H1 (cell line): ENCODE measurements around the gene GSK3B. TPM values are rescaled to one million over a fixed set of nuclear protein-coding genes. Genes with fewer than 3 reads are reported as not detected.

Source experiments
- CTCF ChIA-PET: fragments of 300-600 bp; sonication (Branson Sonifier 250); formaldehyde crosslinking; loops from one replicate; lab custom pipeline; 2021; ENCODE audit not compliant: partially characterized antibody; lab: Charles Lee
- POLR2A ChIA-PET: fragments of 300-600 bp; sonication (Branson Sonifier 250); formaldehyde crosslinking; loops from one replicate; lab custom pipeline; 2021; ENCODE audit warnings: inconsistent platforms; ENCODE audit not compliant: partially characterized antibody; lab: Charles Lee
- DNase-seq, 2 experiments: peaks; one replicate each; pipeline versions ENCODE4 v3.0.0 to v3.0.0-alpha.2; 2010 to 2022; ENCODE audit warnings: low spot score in 2 of 2, low read depth in 1 of 2, mixed read lengths in 1 of 2
- FAIRE-seq: peaks from 2 replicates; lab custom pipeline; 2011; peaks lifted over from hg19 to GRCh38; lab: Jason Lieb, UNC
- H2AFZ ChIP-seq: 2 replicates; pipeline ENCODE4 v1.8.1; 2012; ENCODE audit warnings: low read length, inconsistent platforms
- H2AK5ac ChIP-seq: 2 replicates; pipeline ENCODE4 v1.6.1; 2013; ENCODE audit warnings: low read depth, low read length
- H2BK120ac ChIP-seq: replicated peaks from 2 replicates; pipeline ENCODE3; 2013; ENCODE audit warnings: low read depth, low read length, inconsistent platforms
- H2BK12ac ChIP-seq: 2 replicates; pipeline ENCODE4 v1.6.1; 2013; ENCODE audit warnings: low read depth, low read length
- H2BK15ac ChIP-seq: 2 replicates; pipeline ENCODE4 v1.6.1; 2013; ENCODE audit warnings: low read length
- H2BK20ac ChIP-seq: 2 replicates; pipeline ENCODE4 v1.6.1; 2013; ENCODE audit warnings: low read length
- H2BK5ac ChIP-seq: 2 replicates; pipeline ENCODE4 v1.6.1; 2013; ENCODE audit warnings: low read depth, low read length
- H3K14ac ChIP-seq: 2 replicates; pipeline ENCODE4 v1.6.1; 2013; ENCODE audit warnings: inconsistent platforms; ENCODE audit not compliant: insufficient read length
- H3K18ac ChIP-seq: 2 replicates; pipeline ENCODE4 v1.6.1; 2013; ENCODE audit warnings: low read length; ENCODE audit errors: extremely low read depth
- H3K23ac ChIP-seq: 2 replicates; pipeline ENCODE4 v1.6.1; 2013; ENCODE audit warnings: inconsistent platforms; ENCODE audit not compliant: insufficient read length
- H3K23me2 ChIP-seq: 2 replicates; pipeline ENCODE4 v1.6.1; 2013; ENCODE audit warnings: low read depth, low read length
- H3K27ac ChIP-seq: 2 replicates; pipeline ENCODE4 v1.6.1; 2011; ENCODE audit warnings: low read depth, low read length, inconsistent platforms
- H3K27me3 ChIP-seq, 4 experiments: replicated peaks in 1 of 4; 1 replicate in 1 of 4; 2 replicates in 3 of 4; pipeline versions ENCODE4 v1.6.1 to v1.8.1; 2011 to 2013; ENCODE audit warnings: low read length in 3 of 4, mild to moderate bottlenecking in 3 of 4, inconsistent platforms in 2 of 4, mixed read lengths in 2 of 4, moderate library complexity in 1 of 4; ENCODE audit not compliant: control insufficient read depth in 3 of 4, insufficient read depth in 3 of 4; ENCODE audit errors: extremely low read depth in 1 of 4
- H3K36me3 ChIP-seq, 4 experiments: 2 replicates each; pipeline versions ENCODE4 v1.6.1 to v1.8.1; 2011 to 2013; ENCODE audit warnings: mild to moderate bottlenecking in 4 of 4, low read length in 3 of 4, moderate library complexity in 2 of 4, control low read depth in 1 of 4, inconsistent platforms in 1 of 4; ENCODE audit not compliant: insufficient read depth in 4 of 4, control insufficient read depth in 2 of 4
- H3K4ac ChIP-seq: replicated peaks from 2 replicates; pipeline ENCODE3; 2013; ENCODE audit warnings: low read length, low read depth, mixed read lengths, inconsistent platforms; ENCODE audit not compliant: insufficient read length
- H3K4me1 ChIP-seq, 4 experiments: replicated peaks in 1 of 4; 1 replicate in 1 of 4; 2 replicates in 3 of 4; pipeline versions ENCODE4 v1.6.1 to v1.8.1; 2011 to 2013; ENCODE audit warnings: low read length in 3 of 4, inconsistent platforms in 2 of 4, mixed read lengths in 1 of 4; ENCODE audit not compliant: insufficient read depth in 4 of 4, control insufficient read depth in 3 of 4
- H3K4me2 ChIP-seq, 2 experiments: 2 replicates each; pipeline versions ENCODE4 v1.6.1 to v1.8.1; 2011 to 2013; ENCODE audit warnings: low read depth in 2 of 2, low read length in 2 of 2, control low read depth in 1 of 2, inconsistent platforms in 1 of 2, mild to moderate bottlenecking in 1 of 2; ENCODE audit not compliant: insufficient read depth in 1 of 2
- H3K4me3 ChIP-seq, 4 experiments: fragments of 200-600, 300-600 bp in 1 of 4; sonication (generic), shearing (Covaris generic), sonication (Bioruptor Twin) in 1 of 4; 2 replicates each; pipeline versions ENCODE4 v1.5.1 to v1.8.1; 2011 to 2016; ENCODE audit warnings: low read length in 4 of 4, low read depth in 3 of 4, control low read depth in 2 of 4, inconsistent platforms in 2 of 4, mild to moderate bottlenecking in 2 of 4, mixed read lengths in 1 of 4, moderate library complexity in 1 of 4; ENCODE audit not compliant: insufficient read depth in 2 of 4; ENCODE audit errors: extremely low read depth in 1 of 4
- H3K56ac ChIP-seq: replicated peaks from 2 replicates; pipeline ENCODE3; 2013; ENCODE audit warnings: low read depth, mild to moderate bottlenecking, mixed read lengths, low read length, inconsistent platforms; ENCODE audit not compliant: insufficient read length
- H3K79me1 ChIP-seq: 2 replicates; pipeline ENCODE4 v1.6.1; 2013; ENCODE audit warnings: low read depth, low read length, control low read depth
- H3K79me2 ChIP-seq, 2 experiments: 2 replicates each; pipeline versions ENCODE4 v1.6.1 to v1.8.1; 2012 to 2013; ENCODE audit warnings: low read length in 2 of 2, mild to moderate bottlenecking in 2 of 2, inconsistent platforms in 1 of 2; ENCODE audit not compliant: insufficient read depth in 2 of 2, control insufficient read depth in 1 of 2
- H3K9ac ChIP-seq, 4 experiments: replicated peaks in 1 of 4; 1 replicate in 1 of 4; 2 replicates in 3 of 4; pipeline versions ENCODE4 v1.6.1 to v1.8.1; 2011 to 2013; ENCODE audit warnings: low read depth in 3 of 4, low read length in 3 of 4, control low read depth in 2 of 4, mild to moderate bottlenecking in 2 of 4, moderate library complexity in 2 of 4, inconsistent platforms in 1 of 4; ENCODE audit errors: extremely low read depth in 1 of 4
- H3K9me3 ChIP-seq, 2 experiments: 2 replicates each; pipeline versions ENCODE4 v1.6.1 to v1.8.1; 2012 to 2013; ENCODE audit warnings: mild to moderate bottlenecking in 2 of 2, moderate library complexity in 2 of 2, control low read depth in 1 of 2, inconsistent platforms in 1 of 2, low read depth in 1 of 2, low read length in 1 of 2, mixed read lengths in 1 of 2; ENCODE audit not compliant: insufficient read depth in 2 of 2
- H4K20me1 ChIP-seq, 2 experiments: replicated peaks in 1 of 2; 2 replicates each; pipeline versions ENCODE3 to v1.8.1; 2011 to 2013; ENCODE audit warnings: inconsistent platforms in 2 of 2, low read length in 2 of 2, mild to moderate bottlenecking in 1 of 2; ENCODE audit not compliant: insufficient read depth in 2 of 2, control insufficient read depth in 1 of 2
- H4K5ac ChIP-seq: 2 replicates; pipeline ENCODE4 v1.6.1; 2013; ENCODE audit warnings: low read length, low read depth, mixed read lengths, inconsistent platforms; ENCODE audit not compliant: insufficient read length
- H4K8ac ChIP-seq: 2 replicates; pipeline ENCODE4 v1.8.0; 2013; ENCODE audit warnings: mild to moderate bottlenecking, moderate library complexity, low read length, inconsistent platforms; ENCODE audit not compliant: insufficient read depth; ENCODE audit errors: extremely low read depth
- H4K91ac ChIP-seq: replicated peaks from 2 replicates; pipeline ENCODE3; 2013; ENCODE audit warnings: low read length, mixed read lengths, inconsistent platforms; ENCODE audit not compliant: insufficient read length
- ASH2L ChIP-seq: fragments of 200-600, 300-600 bp; sonication (generic); IDR thresholded peaks from one replicate; pipeline ENCODE4 v1.7.1; 2017; ENCODE audit warnings: low read length
- CEBPB ChIP-seq: IDR thresholded peaks from 2 replicates; pipeline ENCODE4 v1.6.1; 2012; ENCODE audit warnings: low read depth, low read length
- POU5F1 ChIP-seq: IDR thresholded peaks from 2 replicates; pipeline ENCODE4 v1.6.1; 2011; ENCODE audit warnings: low read depth, mild to moderate bottlenecking, low read length, moderate library complexity
- RAD21 ChIP-seq, 2 experiments: IDR thresholded peaks in 1 of 2; conservative IDR thresholded peaks in 1 of 2; 2 replicates each; pipeline ENCODE4 v1.6.1; 2011; ENCODE audit warnings: low read depth in 2 of 2, low read length in 2 of 2, improper control_type of control experiment in 1 of 2, inconsistent platforms in 1 of 2, mild to moderate bottlenecking in 1 of 2, moderate library complexity in 1 of 2
- SIN3A ChIP-seq, 2 experiments: IDR thresholded peaks in 1 of 2; conservative IDR thresholded peaks in 1 of 2; 2 replicates each; pipeline ENCODE4 v1.6.1; 2011 to 2012; ENCODE audit warnings: low read length in 2 of 2, improper control_type of control experiment in 1 of 2, low read depth in 1 of 2, mild to moderate bottlenecking in 1 of 2
- WGBS, 2 experiments: shearing (Covaris generic) in 1 of 2; methylation state at CpG; one replicate each; pipeline versions ENCODE4 v1.1.6 to v1.1.7; 2013 to 2015; ENCODE audit warnings: low lambda C conversion rate in 2 of 2, mixed read lengths in 2 of 2, inconsistent platforms in 1 of 2, low coverage in 1 of 2, missing lambda C conversion rate in 1 of 2; ENCODE audit not compliant: insufficient replicate concordance in 2 of 2, insufficient coverage in 1 of 2, insufficient read length in 1 of 2; ENCODE audit errors: extremely low coverage in 1 of 2, missing lambda C conversion rate in 1 of 2; 5-methylcytosine and 5-hydroxymethylcytosine counted together
- polyA plus RNA-seq, 7 experiments: library from polyadenylated mRNA; depleted of rRNA in 3 of 7; stranded (reverse) in 5 of 7; unstranded in 2 of 7; fragments of >200 nt in 5 of 7; fragments of 200-250 nt in 2 of 7; gene quantifications; 1 replicate in 5 of 7; 2 replicates in 1 of 7; 4 replicates in 1 of 7; pipeline versions ENCODE4 v1.2.1 to v1.2.3, GENCODE V29; 2011 to 2013; ENCODE audit warnings: missing spikeins in 2 of 7, mixed read lengths in 2 of 7
- total RNA-seq: library from RNA; stranded (reverse); fragmentation: NEBNext Ultra II Directional; extraction: Animal tissue kit (Norgen Biotek cat#: 25700); gene quantifications from 2 replicates; pipeline ENCODE4 v1.2.1, GENCODE V29; 2021
- TF ChIP-seq, protein P1 (sequence below): IDR thresholded peaks from 2 replicates; pipeline ENCODE4 v1.6.1; 2012; ENCODE audit warnings: inconsistent platforms
- TF ChIP-seq, protein P2 (sequence below), 3 experiments: IDR thresholded peaks; 1 replicate in 2 of 3; 2 replicates in 1 of 3; pipeline versions ENCODE4 v1.5.1 to v1.6.1; 2011; ENCODE audit warnings: low read length in 3 of 3, mild to moderate bottlenecking in 3 of 3, inconsistent platforms in 2 of 3, low read depth in 1 of 3, moderate library complexity in 1 of 3; ENCODE audit not compliant: insufficient read depth in 1 of 3; ENCODE audit errors: control extremely low read depth in 1 of 3
- TF ChIP-seq, protein P3 (sequence below): IDR thresholded peaks from 2 replicates; pipeline ENCODE4 v1.6.1; 2012; ENCODE audit warnings: inconsistent platforms

The GSK3B gene
- total and polyA plus RNA-seq, 2 of the 8 experiments (the other 6 are each of a cell fraction or from before 2014, with no cell fraction given) = 24.2 to 50.7 TPM

DNA sequence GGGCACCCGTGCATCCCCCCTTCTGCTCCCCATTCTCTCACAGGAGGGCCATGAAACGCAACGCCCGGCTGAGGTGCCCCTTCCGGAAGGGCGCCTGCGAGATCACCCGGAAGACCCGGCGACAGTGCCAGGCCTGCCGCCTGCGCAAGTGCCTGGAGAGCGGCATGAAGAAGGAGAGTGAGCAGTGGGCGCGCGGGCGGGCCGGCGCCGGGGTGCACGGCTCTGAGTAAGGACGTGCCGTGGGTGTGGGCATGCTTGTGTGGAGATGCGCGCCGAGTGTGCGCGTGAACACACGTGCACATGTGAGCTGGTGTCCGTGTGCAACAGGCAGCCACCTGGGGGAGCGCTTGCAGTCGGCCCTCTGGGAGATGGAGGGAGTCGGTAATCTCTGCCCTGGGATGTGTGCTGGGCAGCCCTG is 284.2 kb downstream of the GSK3B start:
- Histone ChIP-seq H3K4me2 (peak overlapping the region; percentile 65 to 73), H3K27ac (no peak overlapping the region), H3K4me1 (peaks cover 0 to 8% (median 3%) of the 10 kb centered on the region in 4 experiments; a peak in 5 of 7 replicates), H3K79me1 (no peaks in the 10 kb centered on the region), H3K14ac (no peak overlapping the region), H4K20me1 (no peaks in the 10 kb centered on the region), H2AFZ (peak overlapping the region; percentile 81; the same call in 1 of the 2 replicates), H2AK5ac (no peak overlapping the region), H3K27me3 (peaks cover 0 to 6% (median 1%) of the 10 kb centered on the region in 4 experiments; a peak in 3 of 7 replicates), H3K79me2 (no peaks in the 10 kb centered on the region), H3K18ac (no peak overlapping the region), H3K23ac (no peak overlapping the region), H3K9me3 (no peaks in the 10 kb centered on the region), H4K5ac (no peak overlapping the region), H2BK12ac (no peak overlapping the region), H3K56ac (no peak overlapping the region), H2BK15ac (no peak overlapping the region; the same call in 1 of the 2 replicates), H2BK5ac (no peak overlapping the region), H2BK20ac (no peak overlapping the region), H3K23me2 (no peaks in the 10 kb centered on the region; the same call in 1 of the 2 replicates), H3K4me3 (peak overlapping the region; percentile 34 to 64 (median 45); a peak in 7 of 8 replicates), H2BK120ac (no peak overlapping the region), H3K36me3 (no peaks in the 10 kb centered on the region), H4K8ac (peak overlapping the region; percentile 72; the same call in 1 of the 2 replicates), H4K91ac (no peak overlapping the region), H3K4ac (no peak overlapping the region), H3K9ac (peak overlapping the region in 1 of 4 experiments; percentile 8; a peak in 2 of 7 replicates)
- ChIA-PET POLR2A (interaction anchor here (0.7 to 1.8 kb wide), 6 partner anchors 10 to 368 kb away, joined by 3 to 5 read pairs (median 3); no protein-coding TSS in a partner anchor), CTCF (interaction anchor here (1.0 to 1.1 kb wide), 3 partner anchors 10 to 94 kb away, joined by 3 to 6 read pairs (median 3); no protein-coding TSS in a partner anchor)
- FAIRE-seq (no peak), DNase-seq (no peak)
- WGBS, 2 experiments = 7% methylated on average over 32 of the region's 33 CpGs; no CpG with 5 or more reads in 1 of the 2 experiments
- TF ChIP-seq CEBPB = no peak
- TF ChIP-seq SIN3A (conservative IDR thresholded peaks at IDR 0.05 in 1 of 2, IDR thresholded peaks at IDR 0.05 in 1 of 2; ENCODE audit: low read depth in 1 of 2, low read length in 2 of 2) = 0 out of 4 replicates have a peak, but pooled peaks of 1 of the 2 experiments have one; percentile 22
- TF ChIP-seq, protein P1, sequence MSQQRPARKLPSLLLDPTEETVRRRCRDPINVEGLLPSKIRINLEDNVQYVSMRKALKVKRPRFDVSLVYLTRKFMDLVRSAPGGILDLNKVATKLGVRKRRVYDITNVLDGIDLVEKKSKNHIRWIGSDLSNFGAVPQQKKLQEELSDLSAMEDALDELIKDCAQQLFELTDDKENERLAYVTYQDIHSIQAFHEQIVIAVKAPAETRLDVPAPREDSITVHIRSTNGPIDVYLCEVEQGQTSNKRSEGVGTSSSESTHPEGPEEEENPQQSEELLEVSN = peak; percentile 36
- TF ChIP-seq, protein P2, sequence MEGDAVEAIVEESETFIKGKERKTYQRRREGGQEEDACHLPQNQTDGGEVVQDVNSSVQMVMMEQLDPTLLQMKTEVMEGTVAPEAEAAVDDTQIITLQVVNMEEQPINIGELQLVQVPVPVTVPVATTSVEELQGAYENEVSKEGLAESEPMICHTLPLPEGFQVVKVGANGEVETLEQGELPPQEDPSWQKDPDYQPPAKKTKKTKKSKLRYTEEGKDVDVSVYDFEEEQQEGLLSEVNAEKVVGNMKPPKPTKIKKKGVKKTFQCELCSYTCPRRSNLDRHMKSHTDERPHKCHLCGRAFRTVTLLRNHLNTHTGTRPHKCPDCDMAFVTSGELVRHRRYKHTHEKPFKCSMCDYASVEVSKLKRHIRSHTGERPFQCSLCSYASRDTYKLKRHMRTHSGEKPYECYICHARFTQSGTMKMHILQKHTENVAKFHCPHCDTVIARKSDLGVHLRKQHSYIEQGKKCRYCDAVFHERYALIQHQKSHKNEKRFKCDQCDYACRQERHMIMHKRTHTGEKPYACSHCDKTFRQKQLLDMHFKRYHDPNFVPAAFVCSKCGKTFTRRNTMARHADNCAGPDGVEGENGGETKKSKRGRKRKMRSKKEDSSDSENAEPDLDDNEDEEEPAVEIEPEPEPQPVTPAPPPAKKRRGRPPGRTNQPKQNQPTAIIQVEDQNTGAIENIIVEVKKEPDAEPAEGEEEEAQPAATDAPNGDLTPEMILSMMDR (IDR thresholded peaks at IDR 0.05; ENCODE audit: control extremely low read depth in 1 of 3, insufficient read depth in 1 of 3, low read depth in 1 of 3, low read length in 3 of 3) = peak in 2 of 3 experiments; percentile 37 to 39; a peak in 2 of 4 replicates
- TF ChIP-seq ASH2L = peak; percentile 50
- TF ChIP-seq RAD21 (IDR thresholded peaks at IDR 0.05 in 1 of 2, conservative IDR thresholded peaks at IDR 0.05 in 1 of 2; ENCODE audit: low read depth in 2 of 2, low read length in 2 of 2) = peak; percentile 12 to 24; a peak in 2 of 4 replicates
- TF ChIP-seq, protein P3, sequence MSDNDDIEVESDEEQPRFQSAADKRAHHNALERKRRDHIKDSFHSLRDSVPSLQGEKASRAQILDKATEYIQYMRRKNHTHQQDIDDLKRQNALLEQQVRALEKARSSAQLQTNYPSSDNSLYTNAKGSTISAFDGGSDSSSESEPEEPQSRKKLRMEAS = peak; percentile 84; the same call in 1 of the 2 replicates
- no peak for TF ChIP-seq POU5F1
